NAMALWA (cell line): ENCODE measurements around the gene PACSIN1.

Experiments
- DNase-seq: peaks from one replicate; pipeline ENCODE4 v3.0.0-alpha.2; 2015; ENCODE audit warnings: low spot score

Gene PACSIN1

DNA sequence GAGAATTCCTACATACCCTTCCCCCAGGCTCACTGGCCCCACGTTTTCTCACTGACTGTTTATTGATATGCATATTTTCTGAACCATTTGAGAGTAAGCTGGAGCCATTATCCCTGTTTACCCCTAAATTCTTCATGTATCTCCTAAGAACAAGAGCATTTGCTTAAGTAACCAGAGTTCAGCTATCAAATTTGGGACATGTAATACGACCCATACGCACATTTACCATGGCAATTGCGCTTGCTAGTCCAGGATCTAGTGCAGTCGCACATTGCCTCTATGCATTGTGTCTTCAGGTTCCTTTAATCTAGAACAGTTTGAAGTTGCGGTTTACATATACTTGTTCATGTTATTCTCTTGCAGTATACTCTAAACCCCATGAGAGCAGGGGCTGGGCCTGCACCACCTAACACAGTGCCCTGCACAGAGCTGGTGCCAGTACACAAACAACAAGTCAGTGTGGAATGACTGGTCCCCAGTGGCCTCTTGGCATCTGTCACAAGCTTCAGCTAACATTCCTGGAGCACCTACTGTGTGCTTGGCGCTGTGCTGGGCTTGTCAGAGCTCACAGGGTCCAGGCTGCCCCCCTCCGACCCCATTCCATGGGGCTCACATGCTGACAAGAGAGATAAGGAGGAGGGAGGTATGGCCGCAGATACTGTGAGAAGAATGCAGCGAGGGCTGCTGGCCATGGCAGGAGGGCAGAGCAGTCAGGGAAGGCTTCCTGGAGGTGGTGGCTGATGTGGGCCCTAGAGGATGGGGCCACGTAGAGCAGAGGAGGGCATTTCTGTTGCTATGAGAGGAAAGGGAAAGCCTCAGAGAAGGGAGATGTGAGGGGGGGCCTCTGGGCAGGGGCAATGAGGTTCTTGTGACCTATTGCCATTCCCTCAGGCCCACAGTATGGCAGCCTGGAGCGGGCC is 62.1 kb downstream of the PACSIN1 start:
- DNase-seq: no peak

DNA sequence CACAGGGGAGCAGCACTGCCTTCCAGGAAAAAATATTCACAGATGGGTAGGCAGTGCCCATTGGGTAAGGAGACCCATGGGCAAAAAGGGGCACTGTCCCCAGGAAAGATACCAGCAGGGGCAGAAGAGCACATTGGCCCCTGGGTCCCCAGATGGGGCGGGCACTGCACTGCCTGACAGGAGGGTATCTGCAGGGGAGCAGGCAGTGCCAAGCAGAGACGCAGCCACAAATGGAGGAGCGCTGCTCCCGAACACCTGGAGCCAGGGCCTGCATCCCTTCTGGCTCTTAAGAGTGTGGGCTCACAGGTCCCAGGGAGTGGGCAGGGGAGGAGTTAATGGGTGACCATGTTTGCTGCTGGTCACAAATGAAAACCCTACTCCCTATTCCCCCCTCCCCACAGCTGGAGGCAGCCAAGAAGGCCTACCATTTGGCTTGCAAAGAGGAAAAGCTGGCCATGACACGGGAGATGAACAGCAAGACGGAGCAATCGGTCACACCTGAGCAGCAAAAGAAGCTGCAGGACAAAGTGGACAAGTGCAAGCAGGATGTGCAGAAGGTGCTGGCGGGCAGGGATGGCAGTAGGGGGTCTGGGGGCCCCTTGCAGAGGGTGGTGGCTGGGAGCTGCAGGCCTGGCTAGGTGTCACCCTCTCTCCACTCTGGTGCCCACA is 63.3 kb downstream of the PACSIN1 start:
- DNase-seq: no peak

GRCh38 chr6:34529665-34530327 is 63.9 kb downstream of the PACSIN1 start:
- no peak for DNase-seq

DNA sequence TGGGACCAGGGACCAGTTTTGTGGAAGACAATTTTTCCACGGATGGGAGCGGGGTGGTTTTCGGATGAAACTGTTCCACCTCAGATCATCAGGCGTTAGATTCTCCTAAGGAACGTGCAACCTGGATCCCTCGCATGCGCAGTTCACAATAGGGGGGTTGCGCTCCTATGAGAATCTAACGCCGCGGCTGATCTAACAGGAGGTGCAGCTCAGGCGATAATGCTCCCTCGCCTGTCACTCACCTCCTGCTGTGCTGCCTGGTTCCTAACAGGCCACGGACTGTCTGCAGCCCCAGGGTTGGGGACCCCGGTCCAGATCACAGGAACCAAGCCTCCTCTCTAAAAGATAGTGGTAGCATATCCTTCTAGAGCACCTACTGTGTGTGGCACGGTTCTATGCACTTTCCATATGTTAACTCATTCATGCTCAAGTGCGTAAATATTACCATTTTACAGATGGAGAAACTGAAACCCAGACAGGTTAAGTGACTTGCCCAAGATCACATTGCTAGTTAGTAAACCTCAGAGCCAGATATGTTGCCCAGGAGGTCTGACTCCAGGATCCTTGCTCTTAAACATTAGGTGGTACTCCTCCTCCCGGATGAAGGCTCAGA is 65.0 kb downstream of the PACSIN1 start:
- DNase-seq: peak; percentile 14

- DNase-seq: peak; percentile 99
Measured at GRCh38 chr6:34531580-34532201, 65.8 kb downstream of the PACSIN1 start.

DNA sequence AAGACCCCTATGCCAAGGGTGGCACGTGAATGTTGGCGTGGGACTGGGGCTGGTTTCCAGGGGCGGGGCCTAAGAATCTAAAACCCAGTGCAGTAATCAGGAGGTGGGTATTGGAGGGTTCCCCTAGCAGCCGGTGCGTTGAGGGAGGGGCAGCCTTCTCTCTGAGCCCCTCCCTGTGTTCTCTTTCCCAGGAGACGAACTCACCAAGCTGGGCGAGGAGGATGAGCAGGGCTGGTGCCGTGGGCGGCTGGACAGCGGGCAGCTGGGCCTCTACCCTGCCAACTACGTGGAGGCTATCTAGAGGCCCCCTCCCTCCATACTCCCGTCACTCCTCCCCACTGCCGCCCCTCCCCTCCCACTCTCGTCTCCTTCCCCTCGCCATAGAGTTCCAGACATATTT is 66.4 kb downstream of the PACSIN1 start:
- no peak for DNase-seq

DNA sequence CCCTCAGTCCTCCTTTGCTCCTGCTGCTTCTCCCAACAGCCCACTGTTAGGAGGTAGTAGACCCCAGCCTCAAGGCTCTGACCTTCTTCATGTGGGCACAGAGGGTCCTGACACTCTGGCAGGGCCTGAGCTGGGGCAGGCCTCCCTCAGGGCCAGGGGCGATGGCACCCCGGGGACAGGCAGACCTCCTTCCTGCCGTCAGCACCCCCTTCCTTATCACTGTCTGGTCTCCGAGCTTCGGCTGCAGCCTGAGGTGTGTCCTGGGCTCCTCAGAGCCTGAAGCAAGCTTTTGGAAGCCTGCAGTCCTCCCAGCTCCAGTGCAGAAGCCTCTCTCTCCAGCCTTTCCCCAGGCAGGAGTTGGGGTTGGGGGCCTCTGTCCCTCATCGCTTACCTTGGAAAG is 68.3 kb downstream of the PACSIN1 start:
- DNase-seq: no peak

GRCh38 chr6:34534656-34535055 is 68.8 kb downstream of the PACSIN1 start:
- DNase-seq: no peak

DNA sequence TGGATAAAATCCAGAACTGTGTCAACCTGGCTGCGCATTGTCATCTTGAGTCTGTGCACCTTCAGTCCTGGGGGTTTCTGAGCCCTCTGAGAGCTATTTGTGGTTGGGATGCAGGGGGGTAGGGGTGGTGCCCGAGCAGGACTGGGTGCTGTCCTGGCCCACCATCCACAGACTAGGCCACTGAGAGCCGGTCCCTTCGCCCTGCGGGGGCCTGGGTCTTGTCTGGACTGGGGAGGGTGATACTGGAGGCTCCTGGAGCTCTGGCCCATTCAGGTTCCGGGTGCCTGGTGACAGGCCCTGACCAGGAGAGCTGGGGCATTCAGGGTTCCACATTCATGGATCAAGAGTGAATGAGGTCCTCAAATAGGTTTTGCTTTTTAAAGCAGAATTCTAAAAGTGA is 69.3 kb downstream of the PACSIN1 start:
- DNase-seq: no peak

- DNase-seq: no peak
Measured at GRCh38 chr6:34535646-34536045, 69.8 kb downstream of the PACSIN1 start.

GRCh38 chr6:34536251-34536958 is 70.5 kb downstream of the PACSIN1 start:
- DNase-seq: no peak

DNA sequence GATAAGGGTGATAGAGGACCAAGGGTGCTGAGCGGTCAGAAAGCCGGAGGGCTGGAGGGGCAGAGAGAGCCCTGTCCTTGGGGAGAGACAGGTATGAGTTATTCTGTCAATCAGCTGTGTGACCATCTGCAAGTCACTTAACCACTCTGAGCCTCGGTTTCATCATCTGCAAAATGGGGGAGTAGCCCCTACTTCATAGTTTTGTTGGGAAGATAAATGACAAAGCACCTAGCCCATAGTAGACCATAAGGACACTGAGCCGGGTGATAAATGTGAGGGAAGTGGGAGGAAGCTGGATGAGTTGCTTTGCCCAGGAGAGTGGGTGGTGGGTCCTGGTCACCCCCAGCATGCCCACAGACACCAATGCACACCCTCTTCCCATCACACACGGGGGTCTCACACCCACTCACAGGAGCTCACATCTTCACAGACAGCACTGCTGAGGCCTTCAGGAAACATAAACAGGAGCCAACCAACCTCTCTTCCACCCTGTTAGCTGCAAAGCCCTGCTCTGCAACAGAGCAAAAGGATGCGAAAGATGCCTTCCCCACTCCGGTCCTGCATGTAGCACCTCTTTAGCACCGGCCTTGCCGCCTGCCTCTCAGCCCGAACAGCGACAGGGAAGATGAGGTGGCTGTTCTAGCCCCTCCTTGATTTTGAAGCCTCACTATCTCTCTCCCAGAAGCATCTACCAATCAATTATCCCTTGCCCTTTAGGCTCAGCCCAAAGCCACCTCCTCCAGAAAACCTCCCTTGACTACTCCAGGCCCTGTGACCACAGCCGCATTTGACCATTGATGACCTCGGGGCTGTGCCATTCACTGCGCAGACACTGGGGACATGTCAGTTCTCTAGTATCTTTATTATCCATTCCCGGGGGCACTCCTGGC is 71.3 kb downstream of the PACSIN1 start:
- DNase-seq: no peak

- DNase-seq: no peak
Measured at GRCh38 chr6:34537922-34538550, 72.2 kb downstream of the PACSIN1 start.

DNA sequence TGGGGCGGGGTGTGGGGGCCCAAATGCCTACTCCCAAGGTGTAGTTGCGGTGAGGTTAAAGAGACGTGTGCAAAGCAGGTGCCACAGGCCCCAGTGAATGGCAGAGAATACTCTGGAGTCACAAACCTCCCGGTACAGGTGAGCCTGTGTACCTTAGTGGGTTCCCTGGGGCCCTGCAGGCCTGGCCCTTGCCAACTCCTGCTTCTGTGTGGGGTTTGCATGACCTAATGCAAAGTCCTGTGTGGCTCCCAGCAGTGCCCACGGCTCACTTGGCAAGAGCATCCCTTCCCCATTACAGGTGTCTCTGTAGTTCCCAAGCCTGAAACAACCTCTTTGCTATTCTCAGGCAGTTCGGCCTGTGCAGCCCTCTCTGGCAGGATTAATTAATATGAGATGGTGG is 72.7 kb downstream of the PACSIN1 start:
- no peak for DNase-seq

GRCh38 chr6:34539181-34539580 is 73.3 kb downstream of the PACSIN1 start:
- no peak for DNase-seq

- no peak for DNase-seq
Measured at GRCh38 chr6:34540222-34540621, 74.3 kb downstream of the PACSIN1 start.

GRCh38 chr6:34540841-34541240 is 75.0 kb downstream of the PACSIN1 start:
- no peak for DNase-seq

- DNase-seq: no peak
Measured at GRCh38 chr6:34543421-34543820, 77.5 kb downstream of the PACSIN1 start.

- DNase-seq: no peak
Measured at GRCh38 chr6:34544052-34544604, 78.3 kb downstream of the PACSIN1 start.
